ENCODE results near the gene SLCO4A1.

SLCO4A1 gene

GRCh38 chr20:62674370-62674769 lies 32.1 kb downstream of the SLCO4A1 start:
- Histone ChIP-seq H3K36me3 (ENCODE audit: control insufficient read depth in 1 of 2, insufficient read depth in 2 of 2, low read length in 2 of 2) (no peaks in the 10 kb centered on the region), H3K23ac (ENCODE audit: low read length) (no peak overlapping the region), H3K14ac (ENCODE audit: low read length) (no peak overlapping the region), H3K18ac (ENCODE audit: low read length) (no peak overlapping the region), H4K8ac (ENCODE audit: low read depth, low read length) (no peak overlapping the region), H2AFZ (ENCODE audit: insufficient read depth, low read length, poor library complexity) (no peak overlapping the region), H3K79me2 (ENCODE audit: control insufficient read depth, insufficient read depth, low read length, poor library complexity) (no peaks in the 10 kb centered on the region), H3K4ac (ENCODE audit: low read depth, low read length) (no peak overlapping the region), H2BK5ac (ENCODE audit: low read depth, low read length, poor library complexity) (no peak overlapping the region), H3K79me1 (ENCODE audit: low read length) (no peaks in the 10 kb centered on the region), H3K27ac (ENCODE audit: low read depth, low read length) (no peak overlapping the region), H3K4me3 (ENCODE audit: low read depth, low read length) (no peak overlapping the region), H3K9ac (ENCODE audit: low read length) (no peak overlapping the region), H2AK5ac (ENCODE audit: low read length) (no peak overlapping the region), H4K91ac (ENCODE audit: low read depth, low read length) (no peak overlapping the region), H2BK12ac (ENCODE audit: low read length) (no peak overlapping the region), H2BK120ac (ENCODE audit: insufficient read depth, low read length, poor library complexity) (no peak overlapping the region), H3K4me2 (ENCODE audit: low read length) (no peak overlapping the region), H3K9me3 (ENCODE audit: insufficient read depth, low read depth, low read length) (peaks cover 1% of the 10 kb centered on the region), H4K12ac (ENCODE audit: low read depth, low read length) (no peak overlapping the region), H3K27me3 (ENCODE audit: insufficient read depth, low read length) (no peaks in the 10 kb centered on the region), H3K4me1 (ENCODE audit: control insufficient read depth in 1 of 2, insufficient read depth in 2 of 2, low read length in 2 of 2) (no peaks in the 10 kb centered on the region)
- no peak for DNase-seq
- no CpG with 5 or more reads among the region's 11 CpGs for WGBS (ENCODE audit: extremely low coverage, insufficient coverage, insufficient read length)

- WGBS (ENCODE audit: extremely low coverage, insufficient coverage, insufficient read length), result no CpG with 5 or more reads among the region's 25 CpGs
- no peak overlapping the region for H3K14ac ChIP-seq (ENCODE audit: low read length)
- no peaks in the 10 kb centered on the region for H3K79me2 ChIP-seq (ENCODE audit: control insufficient read depth, insufficient read depth, low read length, poor library complexity)
- H2AFZ ChIP-seq (ENCODE audit: insufficient read depth, low read length, poor library complexity), result no peak overlapping the region
- H3K4me1 ChIP-seq (ENCODE audit: control insufficient read depth in 1 of 2, insufficient read depth in 2 of 2, low read length in 2 of 2), result no peaks in the 10 kb centered on the region
- no peak overlapping the region for H3K9ac ChIP-seq (ENCODE audit: low read length)
- no peak overlapping the region for H3K23ac ChIP-seq (ENCODE audit: low read length)
- no peak overlapping the region for H3K27ac ChIP-seq (ENCODE audit: low read depth, low read length)
- H2BK12ac ChIP-seq (ENCODE audit: low read length), result no peak overlapping the region
- no peak overlapping the region for H2BK120ac ChIP-seq (ENCODE audit: insufficient read depth, low read length, poor library complexity)
- H3K79me1 ChIP-seq (ENCODE audit: low read length), result no peaks in the 10 kb centered on the region
- H3K27me3 ChIP-seq (ENCODE audit: insufficient read depth, low read length), result no peaks in the 10 kb centered on the region
- no peak overlapping the region for H3K4me2 ChIP-seq (ENCODE audit: low read length)
- H4K91ac ChIP-seq (ENCODE audit: low read depth, low read length), result no peak overlapping the region
- no peak overlapping the region for H3K4ac ChIP-seq (ENCODE audit: low read depth, low read length)
- peak; percentile 52 to 58 for DNase-seq
- no peak overlapping the region for H4K8ac ChIP-seq (ENCODE audit: low read depth, low read length)
- H3K4me3 ChIP-seq (ENCODE audit: low read depth, low read length), result no peak overlapping the region
- no peaks in the 10 kb centered on the region for H3K36me3 ChIP-seq (ENCODE audit: control insufficient read depth in 1 of 2, insufficient read depth in 2 of 2, low read length in 2 of 2)
- no peak overlapping the region for H2AK5ac ChIP-seq (ENCODE audit: low read length)
- H4K12ac ChIP-seq (ENCODE audit: low read depth, low read length), result no peak overlapping the region
- H3K18ac ChIP-seq (ENCODE audit: low read length), result no peak overlapping the region
- H3K9me3 ChIP-seq (ENCODE audit: insufficient read depth, low read depth, low read length), result peaks cover 1% of the 10 kb centered on the region
- H2BK5ac ChIP-seq (ENCODE audit: low read depth, low read length, poor library complexity), result no peak overlapping the region
Measured at GRCh38 chr20:62675156-62675876, 33.0 kb downstream of the SLCO4A1 start.

GRCh38 chr20:62675877-62676260 lies 33.6 kb downstream of the SLCO4A1 start:
- Histone ChIP-seq H4K12ac (ENCODE audit: low read depth, low read length) (no peak overlapping the region), H3K79me1 (ENCODE audit: low read length) (no peaks in the 10 kb centered on the region), H2AK5ac (ENCODE audit: low read length) (no peak overlapping the region), H3K27ac (ENCODE audit: low read depth, low read length) (no peak overlapping the region), H2BK5ac (ENCODE audit: low read depth, low read length, poor library complexity) (no peak overlapping the region), H2AFZ (ENCODE audit: insufficient read depth, low read length, poor library complexity) (no peak overlapping the region), H4K8ac (ENCODE audit: low read depth, low read length) (no peak overlapping the region), H3K4me2 (ENCODE audit: low read length) (no peak overlapping the region), H2BK12ac (ENCODE audit: low read length) (no peak overlapping the region), H3K23ac (ENCODE audit: low read length) (no peak overlapping the region), H3K18ac (ENCODE audit: low read length) (no peak overlapping the region), H3K4me1 (ENCODE audit: control insufficient read depth in 1 of 2, insufficient read depth in 2 of 2, low read length in 2 of 2) (no peaks in the 10 kb centered on the region), H3K9me3 (ENCODE audit: insufficient read depth, low read depth, low read length) (peaks cover 1% of the 10 kb centered on the region), H2BK120ac (ENCODE audit: insufficient read depth, low read length, poor library complexity) (no peak overlapping the region), H3K4me3 (ENCODE audit: low read depth, low read length) (no peak overlapping the region), H3K14ac (ENCODE audit: low read length) (no peak overlapping the region), H3K27me3 (ENCODE audit: insufficient read depth, low read length) (no peaks in the 10 kb centered on the region), H4K91ac (ENCODE audit: low read depth, low read length) (no peak overlapping the region), H3K4ac (ENCODE audit: low read depth, low read length) (no peak overlapping the region), H3K79me2 (ENCODE audit: control insufficient read depth, insufficient read depth, low read length, poor library complexity) (no peaks in the 10 kb centered on the region), H3K9ac (ENCODE audit: low read length) (no peak overlapping the region), H3K36me3 (ENCODE audit: control insufficient read depth in 1 of 2, insufficient read depth in 2 of 2, low read length in 2 of 2) (no peaks in the 10 kb centered on the region)
- DNase-seq, result no peak
- WGBS (ENCODE audit: extremely low coverage, insufficient coverage, insufficient read length), result no CpG with 5 or more reads among the region's 14 CpGs

- no peak overlapping the region for H3K27ac ChIP-seq (ENCODE audit: low read depth, low read length)
- no peak overlapping the region for H3K4me2 ChIP-seq (ENCODE audit: low read length)
- H2BK120ac ChIP-seq (ENCODE audit: insufficient read depth, low read length, poor library complexity), result no peak overlapping the region
- no peak overlapping the region for H2AK5ac ChIP-seq (ENCODE audit: low read length)
- H3K79me2 ChIP-seq (ENCODE audit: control insufficient read depth, insufficient read depth, low read length, poor library complexity), result no peaks in the 10 kb centered on the region
- H3K9ac ChIP-seq (ENCODE audit: low read length), result no peak overlapping the region
- H3K18ac ChIP-seq (ENCODE audit: low read length), result no peak overlapping the region
- no peak overlapping the region for H4K91ac ChIP-seq (ENCODE audit: low read depth, low read length)
- H3K23ac ChIP-seq (ENCODE audit: low read length), result no peak overlapping the region
- WGBS (ENCODE audit: extremely low coverage, insufficient coverage, insufficient read length), result no CpG with 5 or more reads among the region's 9 CpGs
- H2BK12ac ChIP-seq (ENCODE audit: low read length), result no peak overlapping the region
- no peak overlapping the region for H3K4ac ChIP-seq (ENCODE audit: low read depth, low read length)
- H3K4me1 ChIP-seq (ENCODE audit: control insufficient read depth in 1 of 2, insufficient read depth in 2 of 2, low read length in 2 of 2), result no peaks in the 10 kb centered on the region
- H4K8ac ChIP-seq (ENCODE audit: low read depth, low read length), result no peak overlapping the region
- DNase-seq, result peak in 1 of 2 donors; percentile 53
- no peak overlapping the region for H2AFZ ChIP-seq (ENCODE audit: insufficient read depth, low read length, poor library complexity)
- no peak overlapping the region for H3K14ac ChIP-seq (ENCODE audit: low read length)
- no peaks in the 10 kb centered on the region for H3K79me1 ChIP-seq (ENCODE audit: low read length)
- peaks cover 1% of the 10 kb centered on the region for H3K9me3 ChIP-seq (ENCODE audit: insufficient read depth, low read depth, low read length)
- no peak overlapping the region for H3K4me3 ChIP-seq (ENCODE audit: low read depth, low read length)
- no peaks in the 10 kb centered on the region for H3K27me3 ChIP-seq (ENCODE audit: insufficient read depth, low read length)
- no peaks in the 10 kb centered on the region for H3K36me3 ChIP-seq (ENCODE audit: control insufficient read depth in 1 of 2, insufficient read depth in 2 of 2, low read length in 2 of 2)
- no peak overlapping the region for H4K12ac ChIP-seq (ENCODE audit: low read depth, low read length)
- H2BK5ac ChIP-seq (ENCODE audit: low read depth, low read length, poor library complexity), result no peak overlapping the region
Measured at GRCh38 chr20:62676976-62677375, 34.7 kb downstream of the SLCO4A1 start.

All from trophoblast cell (in vitro differentiated cells and primary cell).